AML-193 (cell line): ENCODE data around the gene PUM2.

ENCODE experiments used
- DNase-seq, 2 experiments: peaks; one replicate each; lab custom pipeline; 2025; lab: John Stamatoyannopoulos, UW

PUM2 gene

GRCh38 chr2:20200697-20201555 lies 149.7 kb downstream of the PUM2 start:
- no peak for DNase-seq

GRCh38 chr2:20199633-20200270 lies 150.9 kb downstream of the PUM2 start:
- no peak for DNase-seq

- DNase-seq, result no peak
Measured at GRCh38 chr2:20198796-20199632, 151.6 kb downstream of the PUM2 start.
